VCaP (cell line): ENCODE results near the gene HOXA5.

ENCODE experiments used
- H3K27ac ChIP-seq: fragments of 450-650 bp; 2 replicates; pipeline ENCODE4 v1.5.1; 2017
- CTCF ChIP-seq: fragments of 450-650 bp; conservative IDR thresholded peaks from 2 replicates; pipeline ENCODE4 v1.5.1; 2017; ENCODE audit warnings: mild to moderate bottlenecking, moderate library complexity

Gene HOXA5

GRCh38 chr7:27162561-27163287, 19.2 kb upstream of the HOXA5 start:
- no peak for TF ChIP-seq CTCF
- peak overlapping the region; percentile 99 for H3K27ac ChIP-seq

GRCh38 chr7:27161721-27162560, 18.5 kb upstream of the HOXA5 start:
- peak overlapping the region; percentile 99 for H3K27ac ChIP-seq
- no peak for TF ChIP-seq CTCF

GRCh38 chr7:27161214-27161720, 17.8 kb upstream of the HOXA5 start:
- H3K27ac ChIP-seq: peak overlapping the region; percentile 99
- TF ChIP-seq CTCF: no peak; the same call in none of the 2 replicates

GRCh38 chr7:27160546-27161213, 17.2 kb upstream of the HOXA5 start:
- H3K27ac ChIP-seq: peak overlapping the region; percentile 99
- peak; percentile 96 for TF ChIP-seq CTCF

- H3K27ac ChIP-seq: peak overlapping the region; percentile 99
- TF ChIP-seq CTCF: no peak
Observed at GRCh38 chr7:27160145-27160545, 16.7 kb upstream of the HOXA5 start.

GRCh38 chr7:27159266-27160144, 16.0 kb upstream of the HOXA5 start:
- no peak for TF ChIP-seq CTCF
- H3K27ac ChIP-seq: peak overlapping the region; percentile 99
